Measurements from ENCODE around the gene NEUROG2. TPM values are rescaled to one million over a fixed set of nuclear protein-coding genes. Genes with fewer than 3 reads are reported as not detected.
"Not testable (repeated sequence)": the region's sequence is repeated elsewhere in the genome, so short reads cannot be mapped to it uniquely, and the experiment has no call there.

The NEUROG2 gene
- polyA plus RNA-seq, 6 donors from 2014 or later, result not detected

DNA sequence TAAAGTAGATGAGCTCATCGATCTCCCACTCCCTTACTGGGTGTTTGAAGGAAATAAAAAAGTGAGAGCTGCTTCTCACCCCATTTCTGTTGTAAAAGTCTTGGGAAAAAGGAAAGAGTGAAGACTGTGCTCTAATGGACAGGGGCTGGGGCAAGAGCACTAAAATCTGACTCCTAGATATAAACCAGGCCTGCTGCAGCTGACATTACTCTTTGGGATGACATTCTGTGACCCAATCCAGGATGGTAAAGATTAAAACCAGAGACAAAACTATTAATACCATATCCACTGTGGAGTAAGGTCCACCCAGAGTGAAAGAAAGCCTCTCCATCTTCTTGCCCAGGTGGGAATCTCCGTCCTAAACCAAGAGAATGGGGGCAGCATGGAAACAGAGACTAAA, 20.1 kb upstream of the NEUROG2 start:
- no peak overlapping the region for H3K27ac Mint-ChIP-seq
- H3K27me3 Mint-ChIP-seq, result peaks cover 0 to 5% (median 4%) of the 10 kb centered on the region in 3 donors
- H3K9me3 Mint-ChIP-seq, result no peaks in the 10 kb centered on the region
- H3K36me3 Mint-ChIP-seq, result peaks cover 0 to 4% of the 10 kb centered on the region in 2 donors
- DNase-seq (no peak), ATAC-seq (ENCODE audit: low read depth in 2 of 2) (no peak)
- no peak overlapping the region for H3K4me3 Mint-ChIP-seq
- H3K4me1 Mint-ChIP-seq, result no peaks in the 10 kb centered on the region

- DNase-seq (no peak), ATAC-seq (ENCODE audit: low read depth in 2 of 2) (no peak)
- Mint-ChIP-seq H3K27ac (no peak overlapping the region), H3K4me1 (no peaks in the 10 kb centered on the region), H3K9me3 (no peaks in the 10 kb centered on the region), H3K27me3 (peaks cover 21 to 33% (median 24%) of the 10 kb centered on the region in 3 donors), H3K4me3 (no peak overlapping the region), H3K36me3 (peaks cover 0 to under 1% of the 10 kb centered on the region in 2 donors)
These were observed 16.3 kb upstream of the NEUROG2 start for GRCh38 chr4:112532267-112532666.

DNA sequence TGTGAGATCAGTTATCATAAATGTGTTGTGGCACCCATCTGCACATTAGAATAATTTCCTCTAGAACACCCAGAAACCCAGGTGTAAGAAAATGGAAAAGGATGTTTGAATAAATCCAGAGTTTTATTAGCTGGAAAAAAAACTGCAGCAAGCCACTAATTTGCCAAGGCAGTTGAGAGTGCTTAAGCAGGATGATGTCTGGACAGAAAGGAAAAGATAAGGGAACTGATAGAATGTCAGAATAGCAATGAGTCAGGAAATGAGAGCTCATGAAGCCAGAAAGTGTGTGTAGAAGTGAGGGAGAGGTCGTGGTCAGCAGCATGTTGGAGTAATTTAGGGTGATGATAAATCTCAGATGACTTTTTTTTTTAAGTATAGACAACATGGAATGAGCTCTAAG, 15.2 kb upstream of the NEUROG2 start:
- Mint-ChIP-seq H3K4me1 (no peaks in the 10 kb centered on the region), H3K27ac (no peak overlapping the region), H3K27me3 (peaks cover 22 to 41% (median 24%) of the 10 kb centered on the region in 3 donors), H3K9me3 (no peaks in the 10 kb centered on the region), H3K4me3 (no peak overlapping the region), H3K36me3 (no peaks in the 10 kb centered on the region)
- ATAC-seq (ENCODE audit: low read depth in 2 of 2), result no peak
- no peak for DNase-seq

DNA sequence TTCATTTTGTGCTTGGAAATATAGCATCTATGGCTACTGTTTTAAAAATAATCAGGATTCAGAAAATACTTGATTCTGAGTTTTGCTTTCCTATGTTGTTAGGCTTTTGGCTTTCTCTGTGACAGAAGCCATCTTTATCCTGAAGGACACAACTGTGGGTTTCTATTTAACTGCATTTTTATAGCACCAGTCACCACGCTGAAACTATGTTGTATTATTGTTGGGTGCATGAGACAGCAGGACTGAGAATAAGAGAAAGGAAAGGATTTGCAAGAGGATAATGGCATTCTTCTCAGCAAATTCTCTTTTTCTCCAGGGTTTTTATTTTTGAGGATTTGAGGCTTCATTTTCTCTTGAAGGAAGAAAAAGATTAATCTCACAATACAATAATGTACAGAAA, 10.1 kb upstream of the NEUROG2 start:
- peaks cover 0 to 4% of the 10 kb centered on the region in 2 donors for H3K36me3 Mint-ChIP-seq
- DNase-seq (no peak), ATAC-seq (ENCODE audit: low read depth in 2 of 2) (no peak)
- no peak overlapping the region for H3K27ac Mint-ChIP-seq
- peak overlapping the region in 1 of 8 donors; percentile 53 for H3K4me3 Mint-ChIP-seq
- peaks cover 15 to 22% (median 20%) of the 10 kb centered on the region in 3 donors for H3K4me1 Mint-ChIP-seq
- H3K27me3 Mint-ChIP-seq, result peaks cover 46 to 65% (median 55%) of the 10 kb centered on the region in 3 donors
- peaks cover 0 to 22% (median 11%) of the 10 kb centered on the region in 7 donors for H3K9me3 Mint-ChIP-seq

- DNase-seq (peak; percentile 73), ATAC-seq (ENCODE audit: low read depth in 2 of 2) (peak; percentile 87 to 88)
- Mint-ChIP-seq H3K9me3 (peaks cover 0 to 41% (median 20%) of the 10 kb centered on the region in 7 donors), H3K36me3 (peaks cover 4 to 13% of the 10 kb centered on the region in 2 donors), H3K27ac (peak overlapping the region in 2 of 6 donors; percentile 41 to 76), H3K4me3 (peak overlapping the region; percentile 77 to 93 (median 90)), H3K27me3 (peaks cover 49 to 70% (median 63%) of the 10 kb centered on the region in 3 donors), H3K4me1 (peaks cover 22 to 32% (median 25%) of the 10 kb centered on the region in 3 donors)
These were observed 8.0 kb upstream of the NEUROG2 start for GRCh38 chr4:112523764-112524505.

- peak overlapping the region in 3 of 6 donors; percentile 67 to 90 (median 68) for H3K27ac Mint-ChIP-seq
- H3K4me3 Mint-ChIP-seq, result peak overlapping the region; percentile 77 to 93 (median 90)
- ATAC-seq (ENCODE audit: low read depth in 2 of 2) (peak; percentile 52 to 56), DNase-seq (no peak)
- H3K27me3 Mint-ChIP-seq, result peaks cover 54 to 75% (median 67%) of the 10 kb centered on the region in 3 donors
- H3K9me3 Mint-ChIP-seq, result peaks cover 0 to 41% (median 20%) of the 10 kb centered on the region in 7 donors
- H3K4me1 Mint-ChIP-seq, result peaks cover 23 to 33% (median 28%) of the 10 kb centered on the region in 3 donors
- H3K36me3 Mint-ChIP-seq, result peaks cover 4 to 13% of the 10 kb centered on the region in 2 donors
These were observed 7.2 kb upstream of the NEUROG2 start for GRCh38 chr4:112523008-112523721.

GRCh38 chr4:112522431-112522830, 6.5 kb upstream of the NEUROG2 start:
- Mint-ChIP-seq H3K36me3 (peaks cover 4 to 13% of the 10 kb centered on the region in 2 donors), H3K27ac (peak overlapping the region in 2 of 6 donors; percentile 68 to 90), H3K27me3 (peaks cover 61 to 75% (median 68%) of the 10 kb centered on the region in 3 donors), H3K4me3 (peak overlapping the region in 7 of 8 donors; percentile 45 to 92 (median 84)), H3K9me3 (peaks cover 0 to 41% (median 20%) of the 10 kb centered on the region in 7 donors), H3K4me1 (peaks cover 30 to 41% (median 35%) of the 10 kb centered on the region in 3 donors)
- not testable (repeated sequence) for DNase-seq; ATAC-seq (ENCODE audit: low read depth in 2 of 2)

- ATAC-seq (ENCODE audit: low read depth in 2 of 2), result no peak
- Mint-ChIP-seq H3K27me3 (peaks cover 72 to 77% (median 77%) of the 10 kb centered on the region in 3 donors), H3K36me3 (peaks cover 4 to 13% of the 10 kb centered on the region in 2 donors), H3K27ac (peak overlapping the region in 3 of 6 donors; percentile 56 to 94 (median 70)), H3K4me1 (peaks cover 38 to 49% (median 46%) of the 10 kb centered on the region in 3 donors), H3K4me3 (peak overlapping the region in 7 of 8 donors; percentile 1 to 82 (median 62)), H3K9me3 (peaks cover 0 to 41% (median 22%) of the 10 kb centered on the region in 7 donors)
- DNase-seq, result no peak
These were observed 5.4 kb upstream of the NEUROG2 start for GRCh38 chr4:112521123-112522023.

DNA sequence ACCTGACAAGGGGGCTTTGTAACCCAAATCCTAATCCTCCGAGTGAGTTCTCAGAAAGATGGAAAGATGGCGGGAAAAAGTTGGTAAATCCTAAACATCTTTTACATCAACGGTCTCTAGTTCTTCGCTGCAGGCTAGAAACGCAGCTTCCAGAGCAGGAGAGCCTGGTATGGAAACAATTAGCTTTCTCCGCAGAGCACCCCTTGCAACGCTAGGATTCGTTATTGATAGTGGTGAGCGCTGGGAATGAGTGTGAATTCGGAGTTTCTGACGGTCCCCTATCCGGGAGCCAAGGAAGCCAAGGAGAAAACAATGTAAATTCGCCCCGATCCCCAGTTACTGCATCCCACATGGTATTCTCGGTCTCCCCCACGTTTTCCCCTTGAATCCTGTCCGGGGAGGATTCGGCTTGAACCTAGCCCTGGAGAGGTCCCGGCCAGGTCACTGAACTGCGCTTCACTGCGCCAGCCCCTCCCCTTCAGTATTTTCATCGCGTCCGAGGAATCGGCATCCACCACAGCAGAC, 4.7 kb upstream of the NEUROG2 start:
- H3K9me3 Mint-ChIP-seq, result peaks cover 0 to 41% (median 22%) of the 10 kb centered on the region in 7 donors
- H3K4me3 Mint-ChIP-seq, result peak overlapping the region; percentile 49 to 82 (median 67)
- ATAC-seq (ENCODE audit: low read depth in 2 of 2), result no peak
- H3K27me3 Mint-ChIP-seq, result peaks cover 78 to 79% (median 79%) of the 10 kb centered on the region in 3 donors
- H3K4me1 Mint-ChIP-seq, result peaks cover 44 to 54% (median 53%) of the 10 kb centered on the region in 3 donors
- peaks cover 4 to 13% of the 10 kb centered on the region in 2 donors for H3K36me3 Mint-ChIP-seq
- no peak for DNase-seq
- peak overlapping the region in 3 of 6 donors; percentile 64 to 94 (median 70) for H3K27ac Mint-ChIP-seq

GRCh38 chr4:112519689-112520597, 4.0 kb upstream of the NEUROG2 start:
- Mint-ChIP-seq H3K4me1 (peaks cover 48 to 58% (median 58%) of the 10 kb centered on the region in 3 donors), H3K9me3 (peaks cover 0 to 41% (median 22%) of the 10 kb centered on the region in 7 donors), H3K27me3 (peaks cover 84 to 86% (median 85%) of the 10 kb centered on the region in 3 donors), H3K36me3 (peaks cover 4 to 13% of the 10 kb centered on the region in 2 donors), H3K4me3 (peak overlapping the region in 5 of 8 donors; percentile 49 to 82 (median 62)), H3K27ac (peak overlapping the region in 2 of 6 donors; percentile 57 to 59)
- DNase-seq (no peak), ATAC-seq (ENCODE audit: low read depth in 2 of 2) (no peak)

GRCh38 chr4:112518675-112519074, 2.7 kb upstream of the NEUROG2 start:
- Mint-ChIP-seq H3K4me1 (peaks cover 58 to 69% (median 68%) of the 10 kb centered on the region in 3 donors), H3K9me3 (peaks cover 0 to 44% (median 22%) of the 10 kb centered on the region in 7 donors), H3K36me3 (peaks cover 4 to 21% of the 10 kb centered on the region in 2 donors), H3K4me3 (peak overlapping the region in 1 of 8 donors; percentile 81), H3K27ac (no peak overlapping the region), H3K27me3 (peaks cover 90 to 96% (median 94%) of the 10 kb centered on the region in 3 donors)
- ATAC-seq (ENCODE audit: low read depth in 2 of 2), result no peak
- DNase-seq, result no peak

Measured in naive B cell (primary cell).